SK-N-MC (cell line): ENCODE results near the gene MYD88.

Experiments
- EZH2 ChIP-seq: fragments of 200-600 bp; sonication (generic); IDR thresholded peaks from one replicate; pipeline ENCODE4 v1.6.1; 2017; ENCODE audit warnings: antibody characterized with exemption
- FOXP2 ChIP-seq: optimal IDR thresholded peaks from 2 replicates; pipeline ENCODE3; 2011; ENCODE audit warnings: mild to moderate bottlenecking, moderate library complexity; ENCODE audit not compliant: insufficient read depth; ENCODE audit errors: extremely low read length, control extremely low read depth
- POLR2AphosphoS5 ChIP-seq: IDR thresholded peaks from 2 replicates; pipeline ENCODE4 v1.6.1; 2012; ENCODE audit warnings: mild to moderate bottlenecking, low read depth, low read length, borderline replicate concordance

- no peak for TF ChIP-seq POLR2AphosphoS5
- no peak for TF ChIP-seq FOXP2
- TF ChIP-seq EZH2: no peak
Observed at GRCh38 chr3:38146504-38146903, 8.0 kb downstream of the MYD88 start.
